ENCODE measurements around the gene SNAPC4.
"Not testable (repeated sequence)": the region's sequence is repeated elsewhere in the genome, so short reads cannot be mapped to it uniquely, and the experiment has no call there.

The SNAPC4 gene

DNA sequence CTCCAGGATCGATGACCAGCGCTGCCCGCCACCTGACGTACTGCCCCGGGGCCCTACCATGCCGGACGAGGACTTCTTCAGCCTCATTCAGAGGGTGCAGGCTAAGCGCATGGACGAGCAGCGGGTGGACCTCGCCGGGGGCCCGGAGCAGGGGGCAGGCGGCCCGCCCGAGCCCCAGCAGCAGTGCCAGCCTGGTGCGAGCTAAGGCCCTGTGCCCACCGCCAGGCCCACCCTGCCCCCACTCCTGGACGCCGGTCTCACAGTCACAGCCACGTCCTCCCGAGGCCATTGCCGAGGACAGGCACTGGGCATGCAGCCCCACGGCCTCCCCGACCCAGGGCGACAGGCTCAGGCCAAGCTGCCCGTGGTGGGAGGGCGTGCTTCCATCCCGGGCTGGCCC, 42.0 kb downstream of the SNAPC4 start:
- DNase-seq (ENCODE audit: low read depth in 2 of 2, low spot score in 1 of 2): no peak

DNA sequence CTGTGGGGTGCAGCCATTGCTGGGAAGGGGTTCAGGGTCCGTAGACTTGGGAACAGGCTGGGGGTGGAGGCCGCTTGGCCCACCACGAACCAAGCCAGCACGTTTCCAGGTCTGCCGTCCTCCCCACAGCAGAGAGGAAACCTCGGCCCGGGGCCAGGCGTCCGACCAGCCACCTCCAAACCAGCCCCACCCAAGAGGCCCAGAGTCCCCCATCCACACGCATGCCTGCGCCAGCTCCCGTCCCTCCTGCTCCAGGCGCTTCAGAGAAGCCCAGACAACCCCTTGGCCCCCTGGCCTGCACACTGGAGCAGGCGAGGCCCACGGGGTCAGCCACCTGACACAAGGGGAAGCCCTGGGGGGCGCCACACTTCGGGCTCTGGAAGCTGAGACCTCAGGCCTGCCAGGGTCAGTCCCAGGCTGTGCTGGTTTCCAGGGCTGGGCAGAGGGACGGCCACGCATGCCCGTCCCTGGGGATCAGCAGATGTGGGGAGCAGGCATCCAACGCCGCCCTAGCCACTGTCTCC, 42.7 kb downstream of the SNAPC4 start:
- DNase-seq (ENCODE audit: low read depth in 2 of 2, low spot score in 1 of 2): no peak

DNA sequence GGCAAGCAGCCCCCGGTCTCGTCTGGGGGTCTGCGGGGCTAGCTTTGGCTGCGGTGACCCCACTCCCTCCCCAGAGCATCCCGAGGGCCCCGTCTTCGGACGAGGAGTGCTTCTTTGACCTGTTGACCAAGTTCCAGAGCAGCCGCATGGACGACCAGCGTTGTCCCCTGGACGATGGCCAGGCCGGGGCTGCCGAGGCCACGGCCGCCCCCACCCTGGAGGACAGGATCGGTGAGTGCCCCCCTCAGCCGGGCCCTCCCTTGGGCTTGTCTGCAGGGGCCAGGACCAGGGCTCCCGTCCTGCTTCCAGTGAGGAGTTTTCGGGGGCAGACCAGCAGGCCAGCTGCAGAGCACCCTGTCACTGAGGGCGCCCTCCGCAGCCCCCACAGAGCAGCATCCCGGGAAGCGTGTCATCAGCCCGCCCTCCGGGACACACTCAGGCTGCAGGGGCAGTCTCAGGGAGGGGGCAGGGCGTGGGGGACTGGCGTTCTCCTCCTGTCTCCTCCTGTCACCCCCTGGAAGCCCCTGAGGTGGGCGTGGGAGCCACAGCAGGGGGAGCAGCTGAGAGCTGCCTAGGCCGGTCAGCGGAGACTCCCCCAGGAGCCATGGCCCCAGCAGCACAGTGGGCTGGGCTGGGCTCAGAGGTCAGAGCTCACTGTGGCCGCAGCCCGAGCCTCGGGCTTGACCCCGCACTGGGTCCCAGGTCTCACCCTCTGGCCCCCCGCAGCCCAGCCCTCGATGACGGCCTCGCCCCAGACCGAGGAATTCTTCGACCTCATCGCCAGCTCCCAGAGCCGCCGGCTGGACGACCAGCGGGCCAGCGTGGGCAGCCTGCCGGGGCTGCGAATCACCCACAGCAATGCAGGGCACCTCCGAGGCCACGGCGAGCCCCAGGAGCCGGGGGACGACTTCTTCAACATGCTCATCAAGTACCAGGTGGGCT, 44.1 kb downstream of the SNAPC4 start:
- no peak for DNase-seq (ENCODE audit: low read depth in 2 of 2, low spot score in 1 of 2)

- DNase-seq (ENCODE audit: low read depth in 2 of 2, low spot score in 1 of 2): no peak
These were observed 45.3 kb downstream of the SNAPC4 start for GRCh38 chr9:136354592-136355085.

DNA sequence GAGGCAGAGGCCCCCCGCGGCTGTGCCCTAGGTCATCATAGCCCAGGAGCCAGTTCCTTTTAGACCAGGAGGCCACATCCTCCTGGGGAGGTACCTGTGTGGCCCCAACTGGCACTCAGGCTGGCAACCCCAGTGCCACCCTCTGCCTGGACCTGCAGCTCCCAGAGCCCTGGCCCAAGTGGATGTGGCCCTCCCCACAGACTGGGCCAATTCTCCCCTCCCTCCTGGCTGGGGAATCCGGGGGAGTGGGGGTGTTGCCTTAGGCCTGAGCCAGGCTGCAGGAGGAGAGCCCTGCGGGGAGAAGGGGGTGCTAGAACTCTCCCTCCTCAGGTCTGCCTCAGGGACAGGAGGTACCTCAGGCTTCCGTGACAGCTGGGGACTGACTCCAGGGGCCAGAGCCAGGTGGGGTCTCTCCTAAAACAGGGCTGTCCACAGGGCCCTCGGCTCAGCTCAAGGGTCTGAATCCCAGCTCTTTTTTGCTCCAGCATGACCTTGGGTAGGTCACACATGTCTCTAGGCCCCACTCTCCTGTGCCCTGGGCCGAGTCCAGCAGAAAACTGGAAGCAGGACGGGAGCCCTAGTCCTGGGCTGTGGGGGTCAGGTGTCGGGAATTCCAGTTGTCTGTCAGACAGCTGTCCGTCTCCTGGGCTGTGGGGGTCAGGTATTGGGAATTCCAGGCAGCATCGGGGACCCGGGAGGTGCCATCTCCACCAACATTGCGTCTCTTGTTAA, 46.0 kb downstream of the SNAPC4 start:
- no peak for DNase-seq (ENCODE audit: low read depth in 2 of 2, low spot score in 1 of 2)

GRCh38 chr9:136353088-136353487, 46.9 kb downstream of the SNAPC4 start:
- DNase-seq (ENCODE audit: low read depth in 2 of 2, low spot score in 1 of 2): no peak

DNA sequence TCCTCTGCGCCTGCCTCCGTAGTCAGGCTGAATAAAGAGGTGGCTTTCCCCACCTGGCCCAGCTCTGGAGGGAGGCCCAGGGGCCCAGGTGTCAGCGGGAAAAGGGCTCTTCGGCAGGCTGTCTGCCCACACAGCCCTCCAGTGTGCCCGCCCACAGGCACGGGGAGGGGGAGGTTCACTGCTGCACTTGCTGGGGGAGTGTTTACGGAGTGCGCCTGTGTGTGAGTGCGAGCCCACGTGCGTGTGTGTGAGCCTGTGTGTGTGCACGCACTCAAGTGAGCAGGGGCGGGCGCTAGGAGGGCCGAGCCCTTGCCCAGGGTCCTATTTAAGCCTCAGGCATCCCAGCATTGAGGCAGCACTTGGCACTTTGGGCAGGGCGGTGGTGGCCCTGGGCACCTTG, 47.3 kb downstream of the SNAPC4 start:
- no peak for DNase-seq (ENCODE audit: low read depth in 2 of 2, low spot score in 1 of 2)

- not testable (repeated sequence) for DNase-seq (ENCODE audit: low read depth in 2 of 2, low spot score in 1 of 2)
These were observed 48.1 kb downstream of the SNAPC4 start for GRCh38 chr9:136351868-136352267.

- DNase-seq (ENCODE audit: low read depth in 2 of 2, low spot score in 1 of 2): no peak
These were observed 48.6 kb downstream of the SNAPC4 start for GRCh38 chr9:136351252-136351800.
